Esophagus (tissue), 2 donors: ENCODE data around the gene ITGAE. TPM values are rescaled to one million over a fixed set of nuclear protein-coding genes. Genes with fewer than 3 reads are reported as not detected.

Source experiments
- H3K27ac ChIP-seq, 2 donors: one replicate each; pipeline ENCODE4 v1.5.1; 2013; ENCODE audit warnings: low read depth in 2 of 2, mild to moderate bottlenecking in 2 of 2, inconsistent platforms in 1 of 2, low read length in 1 of 2, moderate library complexity in 1 of 2
- H3K27me3 ChIP-seq, 2 donors: one replicate each; pipeline ENCODE4 v1.6.1; 2013; ENCODE audit warnings: low read length in 2 of 2, control low read depth in 1 of 2, mild to moderate bottlenecking in 1 of 2; ENCODE audit not compliant: insufficient read depth in 2 of 2, control insufficient read depth in 1 of 2
- H3K36me3 ChIP-seq, 2 donors: one replicate each; pipeline ENCODE4 v1.6.1; 2013; ENCODE audit warnings: low read length in 1 of 2; ENCODE audit not compliant: control insufficient read depth in 2 of 2, insufficient read depth in 2 of 2
- H3K4me1 ChIP-seq, 2 donors: one replicate each; pipeline ENCODE4 v1.6.1; 2013; ENCODE audit warnings: low read length in 1 of 2; ENCODE audit not compliant: control insufficient read depth in 2 of 2, insufficient read depth in 2 of 2
- H3K4me3 ChIP-seq, 2 donors: one replicate each; pipeline ENCODE4 v1.5.1; 2013; ENCODE audit warnings: low read length in 2 of 2, mild to moderate bottlenecking in 2 of 2, low read depth in 1 of 2, moderate library complexity in 1 of 2
- H3K9me3 ChIP-seq, 2 donors: one replicate each; pipeline ENCODE4 v1.6.1; 2013; ENCODE audit warnings: mild to moderate bottlenecking in 2 of 2, low read depth in 1 of 2, low read length in 1 of 2, moderate library complexity in 1 of 2; ENCODE audit not compliant: control insufficient read depth in 2 of 2, insufficient read depth in 1 of 2
- WGBS, 2 donors: extraction: QIAGEN DNeasy Blood & Tissue Kit; methylation state at CpG; one replicate each; pipeline ENCODE4 v1.1.7; 2013; 5-methylcytosine and 5-hydroxymethylcytosine counted together
- polyA plus RNA-seq, 2 donors: library from polyadenylated mRNA; stranded (reverse); fragments of 200-250 nt; gene quantifications; one replicate each; pipeline ENCODE4 v1.2.3, GENCODE V29; 2013
- donor health status: healthy with polysubstance abuse.
- donor health status: Bipolar disorder and iron deficiency.

Gene ITGAE
- polyA plus RNA-seq, 2 donors, result 26.8 to 33.7 TPM

- H3K9me3 ChIP-seq, result no peaks in the 10 kb centered on the region
- H3K4me1 ChIP-seq, result no peaks in the 10 kb centered on the region
- no peaks in the 10 kb centered on the region for H3K27me3 ChIP-seq
- WGBS, 2 donors, result 77 to 80% methylated on average over 6 of the region's 6 CpGs
- H3K4me3 ChIP-seq, result no peak overlapping the region
- H3K27ac ChIP-seq, result no peak overlapping the region
- peaks cover 22% of the 10 kb centered on the region in 2 donors for H3K36me3 ChIP-seq
These were observed 17.8 kb upstream of the ITGAE start for GRCh38 chr17:3818786-3819185.

GRCh38 chr17:3817851-3818605, 17.0 kb upstream of the ITGAE start:
- Histone ChIP-seq H3K36me3 (peaks cover 25 to 26% of the 10 kb centered on the region in 2 donors), H3K4me1 (no peaks in the 10 kb centered on the region), H3K27me3 (no peaks in the 10 kb centered on the region), H3K27ac (no peak overlapping the region), H3K9me3 (no peaks in the 10 kb centered on the region), H3K4me3 (no peak overlapping the region)
- 91 to 92% methylated on average over 12 of the region's 12 CpGs for WGBS, 2 donors

GRCh38 chr17:3815925-3816324, 14.9 kb upstream of the ITGAE start:
- no peaks in the 10 kb centered on the region for H3K4me1 ChIP-seq
- peaks cover 30 to 31% of the 10 kb centered on the region in 2 donors for H3K36me3 ChIP-seq

GRCh38 chr17:3815122-3815521, 14.1 kb upstream of the ITGAE start:
- H3K36me3 ChIP-seq, result peaks cover 30 to 38% of the 10 kb centered on the region in 2 donors
- no peak overlapping the region for H3K4me3 ChIP-seq
- H3K4me1 ChIP-seq, result no peaks in the 10 kb centered on the region
- no peak overlapping the region for H3K27ac ChIP-seq
- H3K27me3 ChIP-seq, result no peaks in the 10 kb centered on the region
- no peaks in the 10 kb centered on the region for H3K9me3 ChIP-seq
- 90 to 92% methylated on average over 6 of the region's 6 CpGs for WGBS, 2 donors

More at GRCh38 chr17:3815925-3816324, 14.9 kb upstream of the ITGAE start:
- Histone ChIP-seq H3K4me3 (no peak overlapping the region), H3K27ac (no peak overlapping the region), H3K27me3 (no peaks in the 10 kb centered on the region), H3K9me3 (no peaks in the 10 kb centered on the region)
- whole genome bisulfite sequencing, 2 donors, result 88 to 90% methylated on average over 7 of the region's 7 CpGs

- 91 to 92% methylated on average over 13 of the region's 13 CpGs for WGBS, 2 donors
- H3K27ac ChIP-seq, result no peak overlapping the region
- no peaks in the 10 kb centered on the region for H3K9me3 ChIP-seq
- no peak overlapping the region for H3K4me3 ChIP-seq
- H3K36me3 ChIP-seq, result peaks cover 30 to 38% of the 10 kb centered on the region in 2 donors
- no peaks in the 10 kb centered on the region for H3K27me3 ChIP-seq
- H3K4me1 ChIP-seq, result no peaks in the 10 kb centered on the region
These were observed 13.4 kb upstream of the ITGAE start for GRCh38 chr17:3814361-3814760.

GRCh38 chr17:3813171-3813570, 12.2 kb upstream of the ITGAE start:
- WGBS, 2 donors, result 88 to 93% methylated on average over 15 of the region's 15 CpGs
- no peaks in the 10 kb centered on the region for H3K4me1 ChIP-seq
- H3K27ac ChIP-seq, result peak overlapping the region in 1 of 2 donors; percentile 36
- peaks cover 30 to 34% of the 10 kb centered on the region in 2 donors for H3K36me3 ChIP-seq
- H3K9me3 ChIP-seq, result no peaks in the 10 kb centered on the region
- H3K27me3 ChIP-seq, result no peaks in the 10 kb centered on the region
- H3K4me3 ChIP-seq, result no peak overlapping the region

- no peaks in the 10 kb centered on the region for H3K4me1 ChIP-seq
- H3K27me3 ChIP-seq, result no peaks in the 10 kb centered on the region
- H3K4me3 ChIP-seq, result no peak overlapping the region
- no peaks in the 10 kb centered on the region for H3K9me3 ChIP-seq
- WGBS, 2 donors, result 81 to 84% methylated on average over 12 of the region's 12 CpGs
- H3K36me3 ChIP-seq, result peaks cover 30 to 34% of the 10 kb centered on the region in 2 donors
- H3K27ac ChIP-seq, result peak overlapping the region in 1 of 2 donors; percentile 36
These were observed 11.8 kb upstream of the ITGAE start for GRCh38 chr17:3812771-3813170.

- Histone ChIP-seq H3K27ac (no peak overlapping the region), H3K27me3 (no peaks in the 10 kb centered on the region), H3K36me3 (peaks cover 30 to 34% of the 10 kb centered on the region in 2 donors), H3K4me3 (no peak overlapping the region), H3K4me1 (no peaks in the 10 kb centered on the region), H3K9me3 (no peaks in the 10 kb centered on the region)
- WGBS, 2 donors, result 89 to 90% methylated on average over 10 of the region's 10 CpGs
These were observed 11.3 kb upstream of the ITGAE start for GRCh38 chr17:3812284-3812683.

- no peak overlapping the region for H3K27ac ChIP-seq
- H3K4me3 ChIP-seq, result no peak overlapping the region
- peaks cover 17 to 23% of the 10 kb centered on the region in 2 donors for H3K36me3 ChIP-seq
- WGBS, 2 donors, result 88 to 95% methylated on average over 4 of the region's 4 CpGs
- no peaks in the 10 kb centered on the region for H3K9me3 ChIP-seq
- no peaks in the 10 kb centered on the region for H3K4me1 ChIP-seq
- no peaks in the 10 kb centered on the region for H3K27me3 ChIP-seq
These were observed 9.0 kb upstream of the ITGAE start for GRCh38 chr17:3810019-3810418.

- 66 to 75% methylated on average over 4 of the region's 4 CpGs for WGBS, 2 donors
- H3K4me3 ChIP-seq, result no peak overlapping the region
- H3K9me3 ChIP-seq, result no peaks in the 10 kb centered on the region
- H3K4me1 ChIP-seq, result no peaks in the 10 kb centered on the region
- peaks cover 13 to 20% of the 10 kb centered on the region in 2 donors for H3K36me3 ChIP-seq
- no peaks in the 10 kb centered on the region for H3K27me3 ChIP-seq
- peak overlapping the region in 1 of 2 donors; percentile 18 for H3K27ac ChIP-seq
These were observed 8.1 kb upstream of the ITGAE start for GRCh38 chr17:3809135-3809534.
